GM12874 (cell line): ENCODE measurements around the gene KIF3B.

Experiments used
- TF ChIP-seq, protein P1 (sequence below): IDR thresholded peaks from 2 replicates; pipeline ENCODE4 v1.5.1; 2011; ENCODE audit warnings: low read depth, mild to moderate bottlenecking, control low read depth, low read length, moderate library complexity; ENCODE audit not compliant: insufficient read depth

The KIF3B gene

DNA sequence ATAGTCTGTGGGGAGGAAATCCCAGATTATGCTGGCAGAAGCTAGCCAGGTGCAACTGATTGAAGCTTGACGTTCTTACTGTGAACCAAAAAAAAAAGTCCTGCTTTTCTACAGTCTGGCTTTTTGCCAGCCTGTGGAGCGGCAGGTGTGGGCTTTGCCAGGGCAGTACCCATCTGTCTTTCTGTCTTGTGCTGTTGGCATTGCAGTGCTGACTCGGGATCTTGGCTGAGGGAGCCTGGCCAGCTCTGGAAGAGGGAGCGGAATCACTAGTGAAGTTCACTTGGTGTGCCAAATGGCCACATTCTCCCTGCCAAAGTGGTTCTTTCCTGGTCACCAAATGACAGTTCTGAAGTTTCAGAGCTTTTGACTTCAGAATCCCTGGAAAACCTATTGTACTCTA, 5.0 kb downstream of the KIF3B start:
- TF ChIP-seq, protein P1, sequence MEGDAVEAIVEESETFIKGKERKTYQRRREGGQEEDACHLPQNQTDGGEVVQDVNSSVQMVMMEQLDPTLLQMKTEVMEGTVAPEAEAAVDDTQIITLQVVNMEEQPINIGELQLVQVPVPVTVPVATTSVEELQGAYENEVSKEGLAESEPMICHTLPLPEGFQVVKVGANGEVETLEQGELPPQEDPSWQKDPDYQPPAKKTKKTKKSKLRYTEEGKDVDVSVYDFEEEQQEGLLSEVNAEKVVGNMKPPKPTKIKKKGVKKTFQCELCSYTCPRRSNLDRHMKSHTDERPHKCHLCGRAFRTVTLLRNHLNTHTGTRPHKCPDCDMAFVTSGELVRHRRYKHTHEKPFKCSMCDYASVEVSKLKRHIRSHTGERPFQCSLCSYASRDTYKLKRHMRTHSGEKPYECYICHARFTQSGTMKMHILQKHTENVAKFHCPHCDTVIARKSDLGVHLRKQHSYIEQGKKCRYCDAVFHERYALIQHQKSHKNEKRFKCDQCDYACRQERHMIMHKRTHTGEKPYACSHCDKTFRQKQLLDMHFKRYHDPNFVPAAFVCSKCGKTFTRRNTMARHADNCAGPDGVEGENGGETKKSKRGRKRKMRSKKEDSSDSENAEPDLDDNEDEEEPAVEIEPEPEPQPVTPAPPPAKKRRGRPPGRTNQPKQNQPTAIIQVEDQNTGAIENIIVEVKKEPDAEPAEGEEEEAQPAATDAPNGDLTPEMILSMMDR, result no peak

DNA sequence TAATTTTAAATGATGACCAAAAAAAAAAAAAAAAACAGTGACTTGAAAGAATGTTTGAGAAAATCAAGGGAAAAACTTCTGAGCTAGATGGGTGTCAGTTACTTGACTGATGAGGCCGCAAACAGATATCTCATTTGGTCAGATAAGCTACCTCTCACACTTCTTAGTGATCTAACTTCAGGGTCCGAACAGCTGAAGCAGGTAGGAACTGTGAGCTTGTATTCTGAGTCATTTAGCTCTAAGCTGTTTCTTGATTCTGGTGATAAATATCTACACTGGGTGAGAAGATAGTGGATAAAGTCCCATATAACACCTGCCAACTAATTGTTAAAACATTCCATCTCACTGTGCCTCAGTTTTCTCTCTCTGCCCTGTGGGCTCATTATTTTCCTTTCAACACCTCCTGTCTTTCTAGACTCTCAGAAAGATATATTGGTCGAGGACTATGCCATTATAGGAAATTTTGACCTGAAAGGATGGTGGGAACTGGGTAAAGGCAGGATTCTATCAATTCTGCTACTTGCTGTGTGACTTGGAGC, 7.7 kb downstream of the KIF3B start:
- TF ChIP-seq, protein P1, result no peak

DNA sequence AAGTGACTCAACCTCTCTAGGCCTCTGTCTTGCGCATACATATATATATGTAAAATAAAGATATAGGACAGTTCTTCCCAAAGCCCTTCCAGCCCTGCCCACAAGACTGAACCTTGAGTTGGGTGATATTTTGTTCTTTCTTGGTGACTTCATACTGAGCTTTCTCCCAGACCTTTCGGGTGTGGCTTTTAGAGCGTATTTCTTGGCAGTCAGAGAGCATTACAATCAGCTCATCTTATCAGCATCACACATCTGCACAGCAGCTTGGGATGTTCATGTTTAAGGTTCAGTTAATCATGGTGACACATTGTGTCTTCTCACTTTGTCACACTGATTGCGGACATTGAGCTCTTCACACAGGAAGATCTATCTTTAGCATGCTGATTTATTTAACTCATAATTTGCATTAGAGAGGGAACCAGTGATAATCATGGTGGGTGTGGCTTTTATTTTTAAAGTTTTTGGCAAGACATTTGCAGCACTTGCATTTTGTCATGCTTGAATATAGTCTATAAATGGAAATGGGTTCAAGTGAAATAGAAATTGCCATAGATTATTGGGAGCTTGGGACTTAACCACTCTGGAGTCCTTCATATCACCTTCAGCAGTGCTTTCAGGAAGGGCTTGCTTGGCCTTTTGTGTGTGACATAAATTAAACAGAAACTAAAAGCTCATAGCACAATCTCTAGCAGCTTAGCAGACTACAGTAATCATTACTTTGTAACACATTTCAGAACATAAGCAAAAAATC, 8.3 kb downstream of the KIF3B start:
- TF ChIP-seq, protein P1, result no peak

DNA sequence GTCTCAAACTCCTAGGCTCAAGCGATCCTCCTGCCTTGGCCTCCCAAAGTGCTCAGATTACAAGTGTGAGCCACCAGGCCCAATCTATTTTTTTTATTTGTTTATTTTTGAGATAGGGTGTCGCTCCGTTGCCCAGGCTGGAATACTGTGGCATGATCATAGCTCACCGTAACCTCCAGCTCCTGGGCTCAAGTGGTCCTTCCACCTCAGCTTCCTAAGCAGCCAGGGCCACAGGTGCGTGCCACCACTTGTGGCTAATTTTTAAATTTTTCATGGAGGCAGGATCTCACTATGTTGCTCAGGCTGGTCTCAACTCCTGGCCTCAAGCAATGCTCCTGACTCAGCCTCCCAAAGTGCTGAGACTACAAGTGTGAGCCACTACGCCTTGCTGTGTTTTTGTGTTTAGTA, 9.8 kb downstream of the KIF3B start:
- TF ChIP-seq, protein P1, result no peak

DNA sequence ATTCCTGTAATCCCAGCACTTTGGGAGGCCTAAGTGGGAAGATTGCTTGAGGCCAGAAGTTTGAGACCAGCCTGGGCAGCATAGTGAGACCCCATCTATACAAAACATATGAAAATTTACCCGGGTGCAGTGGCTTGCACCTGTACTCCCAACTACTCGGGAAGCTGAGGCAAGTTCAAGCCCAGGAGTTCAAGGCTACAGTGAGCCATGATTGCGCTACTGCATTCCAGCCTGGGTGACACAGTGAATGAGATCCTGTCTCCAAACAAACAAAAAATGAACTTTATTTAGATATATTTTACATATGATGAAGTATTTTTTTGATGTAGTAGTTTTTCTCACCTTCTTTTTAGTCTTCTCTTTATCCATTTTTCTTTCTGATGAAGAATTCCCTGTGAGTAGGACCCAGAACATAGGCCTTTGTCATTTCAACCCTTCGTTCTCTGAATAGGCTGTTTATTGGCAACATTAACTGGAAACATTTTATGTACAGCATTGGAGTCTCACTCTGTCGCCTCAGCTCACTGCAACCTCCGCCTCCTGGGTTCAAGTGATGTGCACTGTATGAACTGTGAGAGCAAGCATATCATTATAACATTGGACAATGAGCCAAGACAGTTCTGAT, 10.9 kb downstream of the KIF3B start:
- TF ChIP-seq, protein P1, result no peak

DNA sequence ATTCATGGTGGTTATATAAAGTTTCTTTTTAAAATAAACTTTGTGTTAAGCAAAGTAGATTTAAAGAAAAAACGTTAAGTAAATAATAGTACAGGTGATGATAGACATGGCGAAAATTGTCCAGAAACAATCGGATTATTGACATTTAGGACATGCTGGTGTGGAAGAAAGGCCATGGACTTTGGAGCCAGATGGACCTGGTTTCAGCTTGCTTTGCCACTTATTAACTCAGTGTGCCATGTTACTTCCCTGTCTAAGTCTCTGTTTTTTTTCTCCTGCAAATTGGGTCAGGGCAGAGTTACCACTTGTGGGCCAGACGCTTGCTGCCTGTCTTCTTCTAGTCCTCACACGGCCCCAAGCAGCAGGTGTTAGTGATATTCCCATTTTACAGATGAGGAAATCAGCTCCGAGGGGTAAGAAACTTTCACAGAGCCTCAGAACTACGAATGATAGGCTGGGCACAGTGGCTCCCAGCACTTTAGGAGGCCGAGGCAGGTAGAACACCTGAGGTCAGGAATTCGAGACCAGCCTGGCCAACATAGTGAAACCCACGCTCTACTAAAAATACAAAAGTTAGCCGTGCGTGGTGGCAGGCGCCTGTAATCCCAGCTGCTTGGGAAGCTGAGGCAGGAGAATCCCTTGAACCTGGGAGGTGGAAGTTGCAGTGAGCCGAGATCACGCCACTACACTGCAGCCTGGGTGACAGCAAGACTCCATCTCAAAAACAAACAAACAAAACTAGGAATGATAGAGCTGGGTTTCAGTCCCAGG, 12.4 kb downstream of the KIF3B start:
- TF ChIP-seq, protein P1, result no peak

DNA sequence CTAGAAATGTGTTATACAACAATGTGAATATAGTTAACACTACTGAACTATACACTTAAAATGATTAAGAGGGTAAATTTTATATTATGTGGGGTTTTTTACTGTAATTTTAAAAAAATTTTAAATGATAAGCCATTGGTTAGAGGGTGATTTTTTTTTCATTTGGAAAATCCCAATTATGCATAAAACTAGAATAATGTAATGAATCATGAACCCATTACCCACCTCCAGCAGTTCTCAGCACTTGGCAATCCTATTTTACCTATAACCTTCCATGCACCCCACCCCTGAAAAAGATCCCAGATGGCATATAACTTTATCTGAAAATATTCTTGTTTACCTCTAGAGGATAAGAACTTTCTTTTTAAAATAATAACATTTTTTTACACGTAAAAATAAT, 13.7 kb downstream of the KIF3B start:
- TF ChIP-seq, protein P1, result no peak
